ENCODE results near the gene EFTUD2. TPM values are rescaled to one million over a fixed set of nuclear protein-coding genes. Genes with fewer than 3 reads are reported as not detected.
"Not testable (repeated sequence)": the region's sequence is repeated elsewhere in the genome, so short reads cannot be mapped to it uniquely, and the experiment has no call there.

EFTUD2 gene
- total RNA-seq, 1 donor: 72.7 TPM

GRCh38 chr17:44812263-44812662 lies 87.0 kb downstream of the EFTUD2 start:
- Histone ChIP-seq H3K4me2 (ENCODE audit: insufficient read depth, low read length) (no peak overlapping the region), H3K79me2 (ENCODE audit: insufficient read depth, low read length) (peaks cover 75% of the 10 kb centered on the region), H3K27ac (ENCODE audit: low read depth, low read length) (no peak overlapping the region)

GRCh38 chr17:44808656-44809388 lies 90.4 kb downstream of the EFTUD2 start:
- Histone ChIP-seq H3K36me3 (ENCODE audit: insufficient read depth, low read length) (peaks cover 25% of the 10 kb centered on the region), H3K4me1 (ENCODE audit: insufficient read depth, low read length) (peaks cover 19% of the 10 kb centered on the region), H3K79me2 (ENCODE audit: insufficient read depth, low read length) (peaks cover 84% of the 10 kb centered on the region)
- H2AFZ ChIP-seq (ENCODE audit: low read length); H3K9me3 ChIP-seq (ENCODE audit: low read depth, low read length); H3K27ac ChIP-seq (ENCODE audit: low read depth, low read length); H4K20me1 ChIP-seq (ENCODE audit: insufficient read depth, low read length); H3K27me3 ChIP-seq (ENCODE audit: insufficient read depth, low read length); H3K4me3 ChIP-seq (ENCODE audit: insufficient read depth, low read length); H3K4me2 ChIP-seq (ENCODE audit: insufficient read depth, low read length); DNase-seq (ENCODE audit: insufficient read length, low spot score, missing footprints): not testable (repeated sequence)

More at GRCh38 chr17:44812263-44812662, 87.0 kb downstream of the EFTUD2 start:
- TF ChIP-seq CTCF (IDR thresholded peaks at IDR 0.05; ENCODE audit: extremely low read depth, low read depth, low read length): no peak
- no peak for DNase-seq (ENCODE audit: insufficient read length, low spot score, missing footprints)
- Histone ChIP-seq H3K4me1 (ENCODE audit: insufficient read depth, low read length) (peaks cover 27% of the 10 kb centered on the region), H3K9me3 (ENCODE audit: low read depth, low read length) (no peaks in the 10 kb centered on the region), H3K4me3 (ENCODE audit: insufficient read depth, low read length) (no peak overlapping the region), H3K36me3 (ENCODE audit: insufficient read depth, low read length) (no peaks in the 10 kb centered on the region), H4K20me1 (ENCODE audit: insufficient read depth, low read length) (no peaks in the 10 kb centered on the region), H3K27me3 (ENCODE audit: insufficient read depth, low read length) (no peaks in the 10 kb centered on the region), H2AFZ (ENCODE audit: low read length) (no peak overlapping the region)

- no peak overlapping the region for H2AFZ ChIP-seq (ENCODE audit: low read length)
- DNase-seq (ENCODE audit: insufficient read length, low spot score, missing footprints): no peak
- no peaks in the 10 kb centered on the region for H3K27me3 ChIP-seq (ENCODE audit: insufficient read depth, low read length)
- peaks cover 29% of the 10 kb centered on the region for H3K36me3 ChIP-seq (ENCODE audit: insufficient read depth, low read length)
- peaks cover 14% of the 10 kb centered on the region for H3K4me1 ChIP-seq (ENCODE audit: insufficient read depth, low read length)
- no peak overlapping the region for H3K4me2 ChIP-seq (ENCODE audit: insufficient read depth, low read length)
- H3K4me3 ChIP-seq (ENCODE audit: insufficient read depth, low read length): no peak overlapping the region
- no peak for TF ChIP-seq CTCF (IDR thresholded peaks at IDR 0.05; ENCODE audit: extremely low read depth, low read depth, low read length)
- no peaks in the 10 kb centered on the region for H4K20me1 ChIP-seq (ENCODE audit: insufficient read depth, low read length)
- H3K79me2 ChIP-seq (ENCODE audit: insufficient read depth, low read length): peaks cover 89% of the 10 kb centered on the region
- no peaks in the 10 kb centered on the region for H3K9me3 ChIP-seq (ENCODE audit: low read depth, low read length)
- H3K27ac ChIP-seq (ENCODE audit: low read depth, low read length): no peak overlapping the region
These were observed 91.1 kb downstream of the EFTUD2 start for GRCh38 chr17:44808156-44808555.

- Histone ChIP-seq H2AFZ (ENCODE audit: low read length) (no peak overlapping the region), H3K4me3 (ENCODE audit: insufficient read depth, low read length) (no peak overlapping the region), H3K36me3 (ENCODE audit: insufficient read depth, low read length) (peaks cover 29% of the 10 kb centered on the region), H3K4me2 (ENCODE audit: insufficient read depth, low read length) (no peak overlapping the region), H3K27ac (ENCODE audit: low read depth, low read length) (no peak overlapping the region), H4K20me1 (ENCODE audit: insufficient read depth, low read length) (no peaks in the 10 kb centered on the region), H3K27me3 (ENCODE audit: insufficient read depth, low read length) (no peaks in the 10 kb centered on the region), H3K4me1 (ENCODE audit: insufficient read depth, low read length) (peaks cover 10% of the 10 kb centered on the region), H3K9me3 (ENCODE audit: low read depth, low read length) (no peaks in the 10 kb centered on the region), H3K79me2 (ENCODE audit: insufficient read depth, low read length) (peaks cover 87% of the 10 kb centered on the region)
- TF ChIP-seq CTCF (IDR thresholded peaks at IDR 0.05; ENCODE audit: extremely low read depth, low read depth, low read length): no peak
- DNase-seq (ENCODE audit: insufficient read length, low spot score, missing footprints): no peak
These were observed 91.5 kb downstream of the EFTUD2 start for GRCh38 chr17:44807817-44808155.
